ELF-1 (cell line): ENCODE results near the gene COPS2.
"Not testable (repeated sequence)": the region's sequence is repeated elsewhere in the genome, so short reads cannot be mapped to it uniquely, and the experiment has no call there.

Source experiments
- DNase-seq: peaks from one replicate; pipeline ENCODE4 v3.0.0-alpha.2; 2016; ENCODE audit warnings: low read depth, low spot score

The COPS2 gene

GRCh38 chr15:49103002-49103401 is 52.4 kb downstream of the COPS2 start:
- no peak for DNase-seq

GRCh38 chr15:49101536-49101935 is 53.9 kb downstream of the COPS2 start:
- no peak for DNase-seq

DNA sequence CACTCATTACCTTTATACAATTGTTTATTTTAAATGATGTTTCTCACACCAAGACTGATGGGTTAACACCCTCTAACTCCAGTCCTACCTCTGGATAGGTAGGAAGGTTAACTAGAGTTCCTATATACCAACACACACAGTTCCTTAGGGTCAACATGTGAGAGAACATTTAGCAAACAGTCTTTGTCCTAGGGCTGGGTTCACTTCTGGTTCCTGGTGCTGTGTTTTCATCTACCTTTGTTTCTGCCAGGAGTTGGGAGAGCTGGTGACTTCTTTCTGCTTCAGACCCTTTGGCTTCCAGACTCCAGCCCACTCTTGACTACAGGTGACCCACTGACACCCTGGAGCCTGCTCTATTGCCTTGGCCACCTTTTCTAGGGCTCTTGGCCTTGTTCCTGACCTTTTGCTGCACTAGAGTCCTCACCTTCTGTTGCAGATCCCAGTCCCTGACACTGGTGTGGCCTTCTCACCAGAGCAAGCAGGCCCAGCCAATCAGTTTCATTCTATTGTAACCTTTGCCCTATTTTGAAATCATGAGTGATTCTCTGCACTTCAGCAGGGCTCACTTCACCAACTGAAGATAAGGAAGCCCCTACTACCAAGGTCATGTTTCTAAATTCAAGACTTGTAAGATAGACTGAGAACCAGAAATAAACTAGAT is 59.2 kb downstream of the COPS2 start:
- no peak for DNase-seq

- no peak for DNase-seq
These were observed 60.5 kb downstream of the COPS2 start for GRCh38 chr15:49094923-49095322.

DNA sequence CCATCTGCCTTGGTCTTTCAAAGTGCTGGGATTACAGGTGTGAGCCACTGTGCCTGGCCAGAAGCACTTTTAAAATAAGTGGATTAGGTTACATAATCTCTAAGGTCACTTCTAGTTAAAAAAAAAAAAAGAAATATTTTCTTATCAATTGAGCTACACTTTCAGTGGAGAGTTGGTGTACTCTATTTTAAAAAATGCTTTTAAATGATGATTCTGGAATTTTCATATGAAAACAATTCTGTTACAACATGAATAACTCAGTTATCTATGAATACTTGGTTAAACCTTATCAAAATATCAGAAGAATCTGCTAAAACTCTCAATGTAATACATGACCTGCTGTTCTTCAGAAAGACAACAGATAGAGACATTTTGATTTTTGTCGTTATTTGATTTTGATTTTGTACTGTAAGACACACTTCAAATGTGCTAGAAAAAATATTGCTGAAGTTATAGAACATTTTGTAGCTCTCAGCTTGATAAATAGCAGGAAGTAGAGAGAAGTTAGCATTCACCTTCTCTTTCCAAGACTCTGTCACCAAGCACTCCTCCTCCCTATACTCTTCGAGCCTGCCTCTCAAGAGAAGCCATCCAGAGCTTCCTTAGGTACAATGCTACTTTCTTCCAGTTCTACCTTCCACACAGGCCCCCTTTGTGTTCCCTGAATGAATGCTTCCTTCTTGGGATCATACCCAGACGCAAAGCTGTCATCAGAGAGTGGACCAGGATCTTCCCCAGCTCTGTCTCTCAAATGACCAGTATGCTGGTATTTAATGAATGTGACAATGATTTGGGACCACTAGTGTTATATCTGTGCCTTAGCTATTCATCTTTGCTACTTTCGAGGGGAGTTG is 61.9 kb downstream of the COPS2 start:
- no peak for DNase-seq

- peak; percentile 5 for DNase-seq
These were observed 66.4 kb downstream of the COPS2 start for GRCh38 chr15:49088996-49089395.

DNA sequence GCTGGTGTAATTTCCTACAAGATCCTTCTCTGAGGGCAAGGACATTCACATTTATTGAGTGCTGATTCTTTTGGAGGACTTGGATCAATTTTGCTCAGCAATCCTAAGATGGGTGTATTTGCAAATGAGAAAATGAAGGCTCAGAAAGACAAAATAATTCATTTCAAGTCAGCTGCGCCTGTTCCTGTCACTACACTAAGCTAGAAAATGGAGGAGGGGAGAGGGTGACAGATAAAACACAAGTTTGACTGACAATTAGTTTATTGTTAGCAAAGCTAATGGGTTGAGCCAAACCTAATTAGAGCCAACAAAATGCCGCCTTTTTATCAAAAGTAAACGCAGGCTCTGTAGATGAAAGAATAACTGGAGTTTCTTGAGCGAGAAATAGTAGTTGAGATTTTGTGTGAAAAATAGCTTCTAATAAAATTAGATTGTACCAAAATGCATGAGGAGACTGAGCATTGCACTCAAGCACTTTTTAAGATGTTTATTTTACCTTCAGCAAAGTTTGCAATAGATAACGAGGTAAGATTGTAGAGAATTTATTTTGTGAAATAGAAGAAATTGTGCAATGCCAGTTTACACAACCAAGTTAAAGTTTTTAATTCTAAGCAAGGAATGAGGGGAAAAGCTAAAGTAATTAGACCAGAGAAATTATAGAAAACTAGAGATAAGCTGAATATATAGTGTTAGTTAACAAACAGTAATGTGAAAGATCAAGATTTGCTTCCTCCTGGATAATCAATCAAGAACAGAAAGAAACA is 69.5 kb downstream of the COPS2 start:
- no peak for DNase-seq

GRCh38 chr15:49084285-49084570 is 71.2 kb downstream of the COPS2 start:
- no peak for DNase-seq

DNA sequence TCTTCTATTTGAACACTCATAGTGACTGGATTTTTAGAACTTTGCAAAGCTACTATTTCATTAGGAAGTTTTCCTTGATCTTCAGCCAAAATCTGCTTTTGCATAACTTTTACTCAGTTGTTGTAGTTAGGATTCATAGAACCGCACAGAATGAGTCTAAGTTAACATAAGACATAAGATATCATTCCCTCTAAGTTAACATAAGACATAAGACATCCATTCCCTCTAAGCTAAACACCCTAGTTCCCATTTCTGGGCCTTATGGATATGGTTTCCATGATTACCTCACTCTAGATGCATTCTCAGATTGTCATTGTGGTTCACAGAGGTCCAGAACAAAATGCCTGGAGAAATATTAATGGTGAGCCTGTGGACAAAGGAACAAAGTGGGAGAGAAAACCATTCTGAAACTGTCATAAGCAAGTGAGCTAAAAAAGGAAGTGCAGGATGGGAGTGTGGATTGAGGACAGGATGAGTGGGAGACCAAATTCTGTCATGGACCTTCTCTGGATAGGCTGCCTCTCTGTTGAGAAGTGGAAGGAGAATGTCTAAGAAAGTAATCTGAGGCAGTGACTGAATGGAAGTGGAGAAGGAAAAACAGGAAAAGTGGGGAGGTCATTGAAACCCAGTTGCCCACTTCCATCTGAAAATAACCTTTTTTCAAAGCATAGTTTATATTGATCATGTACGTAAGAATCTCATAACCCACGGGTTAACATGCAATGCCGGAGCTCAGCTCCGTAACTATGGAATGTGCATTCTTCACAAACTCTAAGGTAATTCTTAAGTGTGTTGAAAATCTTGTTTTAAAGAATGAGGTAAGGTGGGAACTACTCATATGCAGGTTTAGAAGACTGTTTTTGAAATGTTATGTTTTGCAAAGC is 71.8 kb downstream of the COPS2 start:
- no peak for DNase-seq

GRCh38 chr15:49082960-49083359 is 72.4 kb downstream of the COPS2 start:
- DNase-seq: no peak

GRCh38 chr15:49079340-49080039 is 75.9 kb downstream of the COPS2 start:
- DNase-seq: no peak

DNA sequence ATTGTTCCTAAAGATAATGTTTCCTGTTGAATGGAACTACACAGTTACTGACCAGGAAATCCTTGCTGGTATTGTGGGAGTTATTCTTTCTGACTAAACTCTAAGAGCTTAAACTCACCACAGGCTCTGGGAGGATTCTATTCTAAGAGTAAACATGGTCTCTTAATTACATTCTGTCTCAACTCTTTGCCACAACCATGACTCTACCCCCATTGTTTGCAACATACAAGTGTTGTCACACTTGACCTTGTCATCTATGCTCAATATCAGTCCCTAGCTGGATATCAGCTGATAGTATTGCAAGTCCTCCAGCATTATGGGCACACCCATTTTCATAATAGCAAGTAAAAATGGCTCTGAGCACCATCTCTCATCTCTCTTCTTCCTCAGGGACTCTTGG is 79.5 kb downstream of the COPS2 start:
- DNase-seq: no peak

DNA sequence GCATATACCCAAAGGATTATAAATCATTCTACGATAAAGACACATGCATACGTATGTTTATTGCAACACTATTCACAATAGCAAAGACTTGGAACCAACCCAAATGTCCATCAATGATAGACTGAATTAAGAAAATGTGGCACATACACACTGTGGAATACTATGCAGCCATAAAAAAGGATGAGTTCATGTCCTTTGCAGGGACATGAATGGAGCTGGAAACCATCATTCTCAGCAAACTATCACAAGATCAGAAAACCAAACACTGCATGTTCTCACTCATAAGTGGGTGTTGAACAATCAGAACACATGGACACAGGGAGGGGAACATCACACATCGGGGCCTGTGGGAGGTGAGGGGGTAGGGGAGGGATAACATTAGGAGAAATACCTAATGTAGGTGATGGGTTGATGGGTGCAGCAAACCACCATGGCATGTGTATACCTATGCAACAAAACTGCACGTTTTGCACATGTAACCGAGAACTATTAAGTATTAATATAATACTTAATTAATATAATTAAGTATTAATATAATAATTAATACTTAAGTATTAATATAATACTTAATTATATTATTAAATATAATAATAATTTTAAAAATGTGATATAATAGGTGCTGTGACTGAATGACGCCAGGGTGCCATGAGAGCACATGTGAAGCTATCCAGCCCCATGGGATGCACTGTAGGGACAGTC is 80.7 kb downstream of the COPS2 start:
- not testable (repeated sequence) for DNase-seq
